GM20000 (cell line): ENCODE data around the gene APOBEC3G.

Experiments
- DNase-seq: peaks from one replicate; pipeline ENCODE4 v3.0.0; 2012; ENCODE audit warnings: low spot score
- CTCF ChIP-seq: IDR thresholded peaks from 2 replicates; pipeline ENCODE4 v1.5.1; 2012; ENCODE audit warnings: mild to moderate bottlenecking, control low read depth; ENCODE audit errors: extremely low read depth, missing control alignments

Gene APOBEC3G

DNA sequence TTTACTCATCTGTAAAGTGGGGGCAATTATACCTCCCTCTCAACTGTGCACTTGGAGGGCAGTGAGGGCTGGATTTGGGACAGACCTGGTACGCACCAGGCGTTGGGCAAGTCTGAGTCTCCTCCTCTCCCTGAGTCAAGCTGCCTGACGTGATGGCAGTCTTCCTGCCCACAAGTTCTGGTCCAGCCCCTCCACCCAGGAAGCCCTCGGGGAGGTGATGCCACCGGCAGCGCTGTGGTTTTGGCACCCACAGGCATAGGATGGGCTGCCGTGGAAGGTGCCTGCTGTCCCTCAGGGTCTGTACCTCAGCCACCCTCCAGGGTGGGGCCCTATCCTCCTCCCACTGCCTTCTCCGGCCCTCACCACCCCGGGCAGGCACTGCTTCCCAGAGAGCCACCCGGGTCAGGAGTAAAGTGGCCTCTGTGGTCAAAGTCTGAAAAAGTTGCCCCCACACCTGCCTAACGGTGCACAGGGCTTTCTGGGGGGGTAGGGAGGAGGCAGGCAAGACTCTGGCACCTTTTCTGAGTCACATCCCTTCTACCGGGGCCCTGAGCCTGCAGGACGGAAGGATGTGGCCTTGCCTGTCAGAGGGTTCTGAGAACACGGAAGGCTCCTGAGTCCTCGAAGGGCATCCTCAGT lies 13.5 kb downstream of the APOBEC3G start:
- DNase-seq = no peak
- no peak for TF ChIP-seq CTCF

DNA sequence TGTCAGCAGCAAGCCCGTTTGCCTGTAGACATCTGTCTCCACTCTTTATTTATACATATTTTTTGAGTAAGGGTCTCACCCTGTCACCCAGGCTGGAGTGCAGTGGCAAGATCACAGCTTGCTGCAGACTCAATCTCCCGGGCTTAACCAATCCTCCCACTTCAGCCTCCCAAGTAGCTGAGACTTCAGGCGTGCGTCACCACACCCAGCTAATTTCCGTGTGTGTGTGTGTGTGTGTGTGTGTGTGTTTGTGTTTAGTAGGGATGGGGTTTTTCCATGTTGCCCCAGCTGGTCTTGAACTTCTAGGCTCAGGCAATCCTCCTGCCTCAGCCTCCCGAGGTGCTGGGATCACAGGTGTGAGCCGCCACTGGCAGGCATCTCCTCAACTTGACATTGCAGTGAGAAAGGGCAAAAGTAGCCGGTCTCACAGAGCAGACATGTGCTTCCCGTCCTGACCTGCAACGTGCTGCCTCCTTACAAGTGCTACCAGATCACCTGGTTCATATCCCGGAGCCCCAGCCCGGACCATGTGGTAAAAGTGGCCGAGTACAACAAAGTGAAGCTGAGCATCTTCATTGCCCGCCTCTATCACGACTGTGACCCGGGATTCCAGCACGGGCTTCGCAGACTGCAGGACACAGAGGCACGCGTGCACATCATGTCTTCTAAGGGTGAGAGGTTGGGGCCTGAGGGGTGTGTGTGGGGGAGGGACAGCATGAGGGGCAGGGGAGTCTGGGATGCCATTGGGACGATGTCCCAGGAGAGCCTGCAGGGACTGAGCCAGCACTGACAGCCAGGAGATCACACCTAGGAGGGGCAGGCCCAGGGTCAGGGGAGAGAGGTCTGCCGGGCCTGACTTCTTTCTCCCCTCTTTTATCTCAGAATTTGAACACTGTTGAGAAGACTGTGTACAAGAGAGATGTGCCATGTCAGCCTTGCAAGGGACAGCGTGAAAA lies 14.3 kb downstream of the APOBEC3G start:
- TF ChIP-seq CTCF = no peak
- no peak for DNase-seq

GRCh38 chr22:39092111-39092862 lies 15.2 kb downstream of the APOBEC3G start:
- TF ChIP-seq CTCF = no peak
- no peak for DNase-seq

DNA sequence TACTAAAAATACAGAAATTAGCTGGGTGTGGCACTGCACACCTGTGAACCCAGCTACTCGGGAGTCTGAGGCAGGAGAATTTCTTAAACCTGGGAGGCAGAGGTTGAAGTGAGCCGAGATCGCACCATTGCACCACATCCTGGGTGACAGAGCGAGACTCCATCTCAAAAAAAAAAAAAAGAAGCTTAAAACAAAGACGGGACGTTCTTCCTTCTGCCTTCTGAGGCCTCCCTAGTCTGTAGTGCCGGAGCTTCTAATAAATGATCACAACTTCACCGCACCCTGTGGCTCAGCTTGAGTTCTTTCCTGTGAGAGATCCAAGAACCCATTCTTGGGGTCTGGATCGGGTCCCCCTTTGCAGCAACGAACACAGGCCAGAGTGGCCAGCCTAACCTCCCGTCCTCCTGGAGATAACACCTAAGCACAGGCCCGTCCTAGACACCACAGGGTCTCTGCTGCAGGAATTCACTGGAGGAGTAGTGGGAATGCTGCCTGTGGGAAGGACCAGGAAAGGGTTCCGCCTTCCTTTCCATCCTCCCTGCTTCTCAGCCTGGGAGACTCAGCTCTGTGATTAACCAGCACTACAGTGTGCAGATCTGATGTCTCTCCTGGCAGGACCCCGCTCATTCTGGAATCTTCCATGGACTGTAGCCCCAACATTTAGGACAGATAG lies 17.8 kb downstream of the APOBEC3G start:
- no peak for TF ChIP-seq CTCF
- DNase-seq = no peak

DNA sequence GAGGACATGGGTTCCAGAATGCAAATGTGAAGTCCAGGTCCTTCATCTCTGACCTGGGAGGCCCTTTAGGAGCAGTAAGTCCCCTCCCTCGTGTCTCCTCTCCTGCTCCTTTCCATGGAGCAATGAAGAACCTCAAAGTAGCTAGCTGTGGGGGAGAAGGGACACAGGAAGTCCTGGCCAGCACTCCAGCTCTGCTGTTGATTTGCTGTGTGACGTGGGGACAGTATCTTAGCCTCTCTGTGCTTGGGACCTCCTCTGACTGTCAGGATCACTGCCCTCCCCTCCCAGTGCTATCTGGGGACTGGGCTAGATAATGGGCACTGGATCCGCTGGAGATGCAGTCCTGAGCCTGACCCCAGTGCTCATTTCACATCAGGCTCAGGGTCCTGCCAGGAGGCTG lies 18.9 kb downstream of the APOBEC3G start:
- DNase-seq = no peak
- no peak for TF ChIP-seq CTCF

DNA sequence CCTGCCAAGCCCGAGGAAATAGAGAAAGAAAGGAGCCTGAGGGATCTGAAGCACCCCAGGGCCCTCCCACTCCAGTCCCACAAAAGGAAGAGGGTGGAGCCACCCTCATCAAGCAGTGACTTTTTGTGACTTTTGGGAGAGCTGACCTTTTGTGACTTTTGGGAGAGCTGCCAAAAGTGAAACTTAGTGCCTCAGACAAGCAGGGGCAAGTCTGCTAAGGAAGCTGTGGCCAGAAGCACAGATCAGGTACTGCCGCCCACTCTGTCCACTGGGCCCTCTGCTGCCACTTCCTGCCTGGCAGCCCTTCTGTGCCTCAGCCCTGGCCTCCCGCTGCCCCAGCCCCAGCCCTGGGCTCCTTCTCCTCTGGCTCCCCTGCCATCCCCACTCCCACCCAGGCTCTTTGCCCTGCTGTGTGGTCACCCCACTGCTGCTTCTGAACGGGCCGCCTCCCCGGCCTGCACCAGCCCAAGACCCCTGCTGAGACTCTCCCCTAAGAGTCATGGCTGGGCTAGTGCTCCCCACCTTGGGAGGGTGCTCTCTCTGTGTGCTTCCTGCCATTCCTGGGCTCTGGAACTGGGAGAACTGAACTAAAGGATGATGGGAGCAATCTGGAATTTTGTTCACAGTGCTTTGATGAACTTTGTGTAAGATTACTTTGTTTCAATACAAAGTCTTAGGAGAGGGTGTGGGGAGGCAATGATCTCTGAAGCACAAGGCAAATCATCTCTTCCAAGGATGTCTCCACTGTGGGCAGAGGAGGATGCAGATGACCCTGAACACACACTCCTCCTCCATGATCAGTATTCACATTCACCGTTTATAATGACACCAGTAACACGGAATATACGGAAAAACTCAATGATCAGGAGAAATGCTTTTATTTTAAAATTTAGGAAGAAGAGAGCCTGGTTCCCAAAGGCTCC lies 20.3 kb downstream of the APOBEC3G start, which contains the start of gene APOBEC3H:
Gene APOBEC3H (plus strand): TSS at position 147 of the 923 bp plus-strand sequence. CDS start 3,035 bp downstream, outside the sequence.
- peak; percentile 51 for DNase-seq

More for the DNA sequence above, 20.3 kb downstream of the APOBEC3G start, which contains the start of gene APOBEC3H:
- TF ChIP-seq CTCF = no peak
